Measurements from ENCODE around the gene CNPY1.

The CNPY1 gene

GRCh38 chr7:155549226-155549625 lies 2.9 kb upstream of the CNPY1 start:
- no peak overlapping the region for H3K4me3 ChIP-seq (replicated peaks; ENCODE audit: low read depth, low read length)
- DNase-seq (ENCODE audit: extremely low read depth, insufficient read length), result no peak
- TF ChIP-seq CTCF (IDR thresholded peaks at IDR 0.05; ENCODE audit: insufficient read depth, low read length, poor library complexity, severe bottlenecking), result no peak
- H3K27me3 ChIP-seq (replicated peaks; ENCODE audit: control insufficient read depth, insufficient read depth, low read length), result peaks cover 5% of the 10 kb centered on the region
- H3K36me3 ChIP-seq (ENCODE audit: control insufficient read depth, insufficient read depth, low read length), result no peaks in the 10 kb centered on the region

GRCh38 chr7:155547161-155547791 lies 917 bp upstream of the CNPY1 start:
- no peak for TF ChIP-seq CTCF (IDR thresholded peaks at IDR 0.05; ENCODE audit: insufficient read depth, low read length, poor library complexity, severe bottlenecking)
- H3K27me3 ChIP-seq (replicated peaks; ENCODE audit: control insufficient read depth, insufficient read depth, low read length), result peaks cover 5% of the 10 kb centered on the region
- no peak for DNase-seq (ENCODE audit: extremely low read depth, insufficient read length)
- no peaks in the 10 kb centered on the region for H3K36me3 ChIP-seq (ENCODE audit: control insufficient read depth, insufficient read depth, low read length)
- H3K4me3 ChIP-seq (replicated peaks; ENCODE audit: low read depth, low read length), result no peak overlapping the region

GRCh38 chr7:155545348-155545747 lies 1.0 kb downstream of the CNPY1 start:
- Histone ChIP-seq H3K4me3 (replicated peaks; ENCODE audit: low read depth, low read length) (no peak overlapping the region), H3K27me3 (replicated peaks; ENCODE audit: control insufficient read depth, insufficient read depth, low read length) (peaks cover 6% of the 10 kb centered on the region), H3K36me3 (ENCODE audit: control insufficient read depth, insufficient read depth, low read length) (no peaks in the 10 kb centered on the region)
- TF ChIP-seq CTCF (IDR thresholded peaks at IDR 0.05; ENCODE audit: insufficient read depth, low read length, poor library complexity, severe bottlenecking), result peak; percentile 39
- DNase-seq (ENCODE audit: extremely low read depth, insufficient read length), result no peak

DNA sequence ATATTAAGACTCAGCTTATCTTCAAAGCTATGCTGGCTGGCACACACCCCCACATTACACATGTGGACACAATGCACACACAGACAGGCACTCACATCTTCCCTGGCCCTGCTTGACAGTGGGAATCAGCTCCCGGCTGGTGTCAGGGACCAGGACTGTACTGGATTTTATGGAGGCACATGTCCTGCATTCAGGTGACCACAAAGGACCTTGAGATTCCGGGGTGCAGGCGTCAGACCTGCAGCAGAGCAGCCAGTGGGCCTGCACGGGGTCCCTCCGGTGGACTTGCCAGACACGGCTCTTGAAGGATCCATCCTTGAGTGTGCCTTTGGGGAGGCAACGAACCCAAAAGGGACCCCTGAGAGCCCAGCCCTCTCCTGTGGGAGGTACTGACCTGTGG lies 1.9 kb downstream of the CNPY1 start:
- no peak overlapping the region for H3K4me3 ChIP-seq (replicated peaks; ENCODE audit: low read depth, low read length)
- no peak for DNase-seq (ENCODE audit: extremely low read depth, insufficient read length)
- no peaks in the 10 kb centered on the region for H3K36me3 ChIP-seq (ENCODE audit: control insufficient read depth, insufficient read depth, low read length)
- peaks cover 7% of the 10 kb centered on the region for H3K27me3 ChIP-seq (replicated peaks; ENCODE audit: control insufficient read depth, insufficient read depth, low read length)
- TF ChIP-seq CTCF (IDR thresholded peaks at IDR 0.05; ENCODE audit: insufficient read depth, low read length, poor library complexity, severe bottlenecking), result no peak

DNA sequence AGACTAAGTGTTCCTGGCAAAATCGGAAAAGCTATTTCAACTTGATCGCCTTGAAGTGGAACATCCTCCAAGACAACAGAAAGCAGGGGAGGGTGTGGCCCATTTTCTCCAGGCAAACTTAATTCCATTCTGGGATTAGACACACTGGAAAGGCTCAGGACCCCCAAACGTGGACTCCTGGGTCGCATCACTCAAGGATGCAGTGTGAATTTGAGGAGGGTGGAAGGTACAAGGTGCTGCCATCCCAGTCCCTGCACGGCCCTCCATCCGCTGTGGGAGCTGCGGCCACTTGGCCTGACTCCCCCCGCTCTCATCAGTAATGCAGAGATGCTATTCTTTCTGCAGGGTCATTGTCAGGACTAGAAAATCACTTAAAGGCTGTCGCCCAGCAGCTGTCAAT lies 2.4 kb downstream of the CNPY1 start:
- no peak for TF ChIP-seq CTCF (IDR thresholded peaks at IDR 0.05; ENCODE audit: insufficient read depth, low read length, poor library complexity, severe bottlenecking)
- Histone ChIP-seq H3K36me3 (ENCODE audit: control insufficient read depth, insufficient read depth, low read length) (no peaks in the 10 kb centered on the region), H3K27me3 (replicated peaks; ENCODE audit: control insufficient read depth, insufficient read depth, low read length) (peaks cover 7% of the 10 kb centered on the region), H3K4me3 (replicated peaks; ENCODE audit: low read depth, low read length) (no peak overlapping the region)
- DNase-seq (ENCODE audit: extremely low read depth, insufficient read length), result no peak
